ENCODE data around the gene IL6ST. TPM values are rescaled to one million over a fixed set of nuclear protein-coding genes. Genes with fewer than 3 reads are reported as not detected.
"Not testable (repeated sequence)": the region's sequence is repeated elsewhere in the genome, so short reads cannot be mapped to it uniquely, and the experiment has no call there.

Gene IL6ST
- total RNA-seq, 1 donor from 2014 or later: 37.7 TPM

DNA sequence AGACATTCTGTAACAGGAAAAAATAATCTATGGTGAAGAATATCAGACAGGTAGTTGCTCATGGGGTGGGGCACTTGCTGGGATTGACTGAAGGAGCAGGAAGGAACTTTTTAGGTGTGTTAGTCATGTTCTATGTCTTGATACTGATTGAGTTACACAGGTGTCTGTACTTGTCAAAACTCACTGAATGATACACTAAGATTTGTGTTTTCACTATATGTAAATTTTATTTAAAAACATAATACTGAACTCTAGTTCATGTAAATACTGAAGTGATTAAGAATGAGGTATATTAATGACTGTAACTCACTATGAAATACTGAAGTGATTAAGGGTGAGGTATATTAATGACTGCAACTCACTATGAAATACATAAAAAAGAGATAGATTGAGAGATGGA is 28.5 kb downstream of the IL6ST start:
- H3K36me3 Mint-ChIP-seq (ENCODE audit: unreplicated experiment): no peaks in the 10 kb centered on the region
- no peak overlapping the region for H3K27ac Mint-ChIP-seq (ENCODE audit: unreplicated experiment)
- H3K4me1 Mint-ChIP-seq (ENCODE audit: low read depth, unreplicated experiment): no peaks in the 10 kb centered on the region
- no peak overlapping the region for H3K4me3 Mint-ChIP-seq (ENCODE audit: unreplicated experiment)
- no peaks in the 10 kb centered on the region for H3K27me3 Mint-ChIP-seq (ENCODE audit: unreplicated experiment)
- no peak for DNase-seq
- TF ChIP-seq, protein P1, sequence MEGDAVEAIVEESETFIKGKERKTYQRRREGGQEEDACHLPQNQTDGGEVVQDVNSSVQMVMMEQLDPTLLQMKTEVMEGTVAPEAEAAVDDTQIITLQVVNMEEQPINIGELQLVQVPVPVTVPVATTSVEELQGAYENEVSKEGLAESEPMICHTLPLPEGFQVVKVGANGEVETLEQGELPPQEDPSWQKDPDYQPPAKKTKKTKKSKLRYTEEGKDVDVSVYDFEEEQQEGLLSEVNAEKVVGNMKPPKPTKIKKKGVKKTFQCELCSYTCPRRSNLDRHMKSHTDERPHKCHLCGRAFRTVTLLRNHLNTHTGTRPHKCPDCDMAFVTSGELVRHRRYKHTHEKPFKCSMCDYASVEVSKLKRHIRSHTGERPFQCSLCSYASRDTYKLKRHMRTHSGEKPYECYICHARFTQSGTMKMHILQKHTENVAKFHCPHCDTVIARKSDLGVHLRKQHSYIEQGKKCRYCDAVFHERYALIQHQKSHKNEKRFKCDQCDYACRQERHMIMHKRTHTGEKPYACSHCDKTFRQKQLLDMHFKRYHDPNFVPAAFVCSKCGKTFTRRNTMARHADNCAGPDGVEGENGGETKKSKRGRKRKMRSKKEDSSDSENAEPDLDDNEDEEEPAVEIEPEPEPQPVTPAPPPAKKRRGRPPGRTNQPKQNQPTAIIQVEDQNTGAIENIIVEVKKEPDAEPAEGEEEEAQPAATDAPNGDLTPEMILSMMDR (IDR thresholded peaks at IDR 0.05; ENCODE audit: partially characterized antibody, unreplicated experiment): no peak
- H3K9me3 Mint-ChIP-seq (ENCODE audit: unreplicated experiment): no peaks in the 10 kb centered on the region

DNA sequence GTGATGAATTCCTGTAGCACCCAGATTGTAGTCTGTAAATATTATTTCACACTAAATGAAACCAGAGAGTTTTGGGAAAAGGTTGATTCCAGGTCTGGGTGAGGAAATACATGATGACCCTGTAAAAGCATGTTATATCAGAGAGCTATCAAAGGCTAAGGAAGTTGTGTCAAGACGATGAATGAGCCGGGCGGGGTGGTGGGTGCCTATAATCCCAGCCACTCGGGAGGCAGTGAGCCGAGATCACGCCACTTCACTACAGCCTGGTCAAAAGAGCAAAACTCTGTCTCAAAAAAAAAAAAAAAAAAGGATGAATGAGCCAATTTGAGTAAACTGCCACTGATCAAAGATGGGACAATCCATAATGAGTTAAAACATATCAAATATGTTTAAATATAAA is 29.2 kb downstream of the IL6ST start:
- Mint-ChIP-seq H3K36me3 (ENCODE audit: unreplicated experiment) (no peaks in the 10 kb centered on the region), H3K4me1 (ENCODE audit: low read depth, unreplicated experiment) (no peaks in the 10 kb centered on the region), H3K27ac (ENCODE audit: unreplicated experiment) (no peak overlapping the region), H3K27me3 (ENCODE audit: unreplicated experiment) (no peaks in the 10 kb centered on the region), H3K4me3 (ENCODE audit: unreplicated experiment) (no peak overlapping the region), H3K9me3 (ENCODE audit: unreplicated experiment) (no peaks in the 10 kb centered on the region)
- TF ChIP-seq, protein P1 (IDR thresholded peaks at IDR 0.05; ENCODE audit: partially characterized antibody, unreplicated experiment): no peak
- DNase-seq: no peak

DNA sequence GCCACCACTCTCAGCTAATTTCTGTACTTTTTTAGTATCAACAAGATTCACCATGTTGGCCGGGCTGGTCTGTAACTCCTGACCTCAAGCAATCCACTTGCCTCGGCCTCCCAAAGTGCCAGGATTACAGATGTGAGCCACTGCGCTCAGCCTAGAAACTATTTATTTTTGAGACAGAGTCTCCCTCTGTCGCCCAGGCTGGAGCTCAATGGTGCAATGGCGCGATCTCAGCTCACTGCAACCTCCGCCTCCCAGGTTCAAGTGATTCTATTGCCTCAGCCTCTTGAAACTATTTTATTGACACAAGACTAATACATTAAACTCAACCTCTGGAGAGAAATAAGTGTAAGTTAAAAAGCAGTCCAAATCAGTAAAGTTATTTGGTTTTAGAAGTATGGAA is 34.0 kb downstream of the IL6ST start:
- Mint-ChIP-seq H3K36me3 (ENCODE audit: unreplicated experiment) (no peaks in the 10 kb centered on the region), H3K27ac (ENCODE audit: unreplicated experiment) (no peak overlapping the region), H3K4me3 (ENCODE audit: unreplicated experiment) (no peak overlapping the region)

DNA sequence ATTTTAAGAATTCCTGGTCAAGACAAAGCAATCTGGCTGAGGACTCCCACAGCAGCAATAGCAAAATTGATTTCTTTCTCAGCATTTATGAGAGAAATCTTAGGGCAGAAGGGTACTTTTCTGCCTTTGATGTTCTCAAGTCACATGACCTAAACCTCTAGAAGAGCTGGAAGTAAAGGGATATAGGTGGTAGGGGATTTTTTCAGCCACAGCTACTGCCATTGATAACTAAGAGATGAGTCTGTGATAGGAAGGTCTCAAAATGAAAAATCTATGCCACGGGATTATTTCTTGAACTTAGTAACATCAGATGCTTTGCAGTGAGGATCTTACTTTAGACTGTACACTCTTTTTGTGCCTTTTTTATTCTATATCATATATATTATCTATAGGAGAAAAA is 35.6 kb downstream of the IL6ST start:
- no peaks in the 10 kb centered on the region for H3K9me3 Mint-ChIP-seq (ENCODE audit: unreplicated experiment)
- H3K27ac Mint-ChIP-seq (ENCODE audit: unreplicated experiment): no peak overlapping the region
- no peaks in the 10 kb centered on the region for H3K36me3 Mint-ChIP-seq (ENCODE audit: unreplicated experiment)
- no peaks in the 10 kb centered on the region for H3K4me1 Mint-ChIP-seq (ENCODE audit: low read depth, unreplicated experiment)
- no peak for DNase-seq
- no peaks in the 10 kb centered on the region for H3K27me3 Mint-ChIP-seq (ENCODE audit: unreplicated experiment)
- TF ChIP-seq, protein P1 (IDR thresholded peaks at IDR 0.05; ENCODE audit: partially characterized antibody, unreplicated experiment): no peak
- H3K4me3 Mint-ChIP-seq (ENCODE audit: unreplicated experiment): no peak overlapping the region

More for the DNA sequence above, 34.0 kb downstream of the IL6ST start:
- Mint-ChIP-seq H3K9me3 (ENCODE audit: unreplicated experiment) (no peaks in the 10 kb centered on the region), H3K27me3 (ENCODE audit: unreplicated experiment) (no peaks in the 10 kb centered on the region), H3K4me1 (ENCODE audit: low read depth, unreplicated experiment) (no peaks in the 10 kb centered on the region)
- DNase-seq: no peak
- TF ChIP-seq, protein P1 (IDR thresholded peaks at IDR 0.05; ENCODE audit: partially characterized antibody, unreplicated experiment): no peak

DNA sequence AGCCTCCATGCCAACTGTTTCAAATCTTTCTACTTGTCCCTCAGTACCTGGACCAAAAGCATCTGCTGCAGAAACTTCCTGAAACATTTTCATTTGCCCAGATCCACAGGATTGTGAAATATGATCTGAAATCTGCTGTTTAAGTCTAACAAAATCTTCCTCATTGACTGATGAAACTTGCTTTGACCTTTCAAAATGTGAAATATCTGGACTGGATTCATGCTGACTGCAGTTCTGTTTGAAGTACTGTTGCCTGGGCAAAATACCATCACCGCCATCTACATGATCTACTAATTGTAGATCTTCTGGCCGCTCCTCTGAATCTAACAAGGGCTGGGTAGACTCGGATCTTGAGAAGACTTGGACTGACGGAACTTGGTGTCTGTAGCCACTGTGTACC is 53.6 kb downstream of the IL6ST start:
- H3K4me3 Mint-ChIP-seq (ENCODE audit: unreplicated experiment); H3K27ac Mint-ChIP-seq (ENCODE audit: unreplicated experiment); H3K27me3 Mint-ChIP-seq (ENCODE audit: unreplicated experiment); H3K36me3 Mint-ChIP-seq (ENCODE audit: unreplicated experiment); H3K9me3 Mint-ChIP-seq (ENCODE audit: unreplicated experiment); H3K4me1 Mint-ChIP-seq (ENCODE audit: low read depth, unreplicated experiment); DNase-seq: not testable (repeated sequence)

DNA sequence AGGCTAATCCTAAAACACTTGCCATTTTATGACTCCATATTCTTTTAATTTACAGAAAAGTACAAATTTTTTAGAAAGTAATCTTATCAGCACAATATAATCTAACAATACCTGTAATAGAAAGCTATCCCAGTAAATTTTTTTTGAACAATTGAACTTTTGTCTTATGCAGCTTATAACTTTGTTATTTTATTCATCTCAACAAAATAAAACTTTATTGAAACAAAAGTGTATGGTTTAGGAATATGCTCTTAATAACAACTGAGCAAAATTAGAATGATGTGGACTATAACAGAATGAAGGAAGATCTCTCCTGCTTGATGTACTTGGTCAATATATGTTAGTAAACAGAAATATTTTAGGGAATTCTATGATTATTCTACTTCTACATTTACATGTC is 57.2 kb downstream of the IL6ST start:
- not testable (repeated sequence) for H3K27ac Mint-ChIP-seq (ENCODE audit: unreplicated experiment); H3K27me3 Mint-ChIP-seq (ENCODE audit: unreplicated experiment); DNase-seq; H3K4me1 Mint-ChIP-seq (ENCODE audit: low read depth, unreplicated experiment); H3K4me3 Mint-ChIP-seq (ENCODE audit: unreplicated experiment); H3K36me3 Mint-ChIP-seq (ENCODE audit: unreplicated experiment); H3K9me3 Mint-ChIP-seq (ENCODE audit: unreplicated experiment)
